Liver (tissue), 9 donors: ENCODE measurements around the gene ABHD12. TPM values are rescaled to one million over a fixed set of nuclear protein-coding genes. Genes with fewer than 3 reads are reported as not detected.

Experiments used
- DNase-seq: peaks from one replicate; pipeline ENCODE4 v3.0.0-alpha.2; 2017; ENCODE audit warnings: low spot score
- H3K27ac ChIP-seq, 2 donors: one replicate each; pipeline ENCODE4 v1.7.0; 2013; ENCODE audit warnings: inconsistent platforms in 2 of 2, low read length in 2 of 2, control low read depth in 1 of 2, low read depth in 1 of 2, mild to moderate bottlenecking in 1 of 2
- H3K27me3 ChIP-seq, 4 donors: one replicate each; pipeline versions ENCODE4 v1.6.1 to v1.7.0; 2013; ENCODE audit warnings: low read length in 3 of 4, inconsistent platforms in 1 of 4, mild to moderate bottlenecking in 1 of 4, moderate library complexity in 1 of 4; ENCODE audit not compliant: control insufficient read depth in 4 of 4, insufficient read depth in 4 of 4
- H3K36me3 ChIP-seq, 4 donors: one replicate each; pipeline versions ENCODE4 v1.6.1 to v1.7.0; 2013; ENCODE audit warnings: low read length in 3 of 4, mild to moderate bottlenecking in 3 of 4, low read depth in 1 of 4, moderate library complexity in 1 of 4; ENCODE audit not compliant: control insufficient read depth in 4 of 4, insufficient read depth in 3 of 4
- H3K4me1 ChIP-seq, 4 donors: one replicate each; pipeline versions ENCODE4 v1.6.1 to v1.7.0; 2013; ENCODE audit warnings: low read length in 3 of 4, mild to moderate bottlenecking in 3 of 4, moderate library complexity in 1 of 4; ENCODE audit not compliant: control insufficient read depth in 4 of 4, insufficient read depth in 4 of 4
- H3K4me3 ChIP-seq, 3 donors: one replicate each; pipeline versions ENCODE4 v1.6.1 to v1.7.0; 2013; ENCODE audit warnings: low read length in 3 of 3, control low read depth in 1 of 3, low read depth in 1 of 3, mild to moderate bottlenecking in 1 of 3
- H3K9ac ChIP-seq, 2 donors: one replicate each; pipeline ENCODE4 v1.7.0; 2013; ENCODE audit warnings: low read length in 2 of 2, mild to moderate bottlenecking in 2 of 2, moderate library complexity in 2 of 2, control low read depth in 1 of 2, low read depth in 1 of 2
- H3K9me3 ChIP-seq, 4 donors: one replicate each; pipeline versions ENCODE4 v1.6.1 to v1.7.0; 2013; ENCODE audit warnings: low read length in 3 of 4; ENCODE audit not compliant: control insufficient read depth in 4 of 4
- EGR1 ChIP-seq, 2 donors: IDR thresholded peaks; 2 replicates each; pipeline ENCODE4 v1.6.1; 2016 to 2018; ENCODE audit warnings: antibody characterized with exemption in 2 of 2, low read depth in 2 of 2
- FOXA1 ChIP-seq: IDR thresholded peaks from 2 replicates; pipeline ENCODE4 v1.6.1; 2016; ENCODE audit warnings: antibody characterized with exemption
- FOXA2 ChIP-seq: IDR thresholded peaks from 2 replicates; pipeline ENCODE4 v1.6.1; 2016; ENCODE audit warnings: antibody characterized with exemption
- HNF4A ChIP-seq, 2 donors: conservative IDR thresholded peaks; 2 replicates each; pipeline ENCODE4 v1.6.1; 2016; ENCODE audit warnings: antibody characterized with exemption in 2 of 2, mild to moderate bottlenecking in 2 of 2
- HNF4G ChIP-seq: IDR thresholded peaks from 2 replicates; pipeline ENCODE4 v1.6.1; 2016; ENCODE audit warnings: antibody characterized with exemption
- JUND ChIP-seq, 2 donors: IDR thresholded peaks; 2 replicates each; pipeline ENCODE4 v1.6.1; 2016; ENCODE audit warnings: antibody characterized with exemption in 2 of 2
- MAX ChIP-seq: IDR thresholded peaks from 2 replicates; pipeline ENCODE4 v1.6.1; 2016; ENCODE audit warnings: antibody characterized with exemption
- NR2F2 ChIP-seq: IDR thresholded peaks from 2 replicates; pipeline ENCODE4 v1.6.1; 2016; ENCODE audit warnings: antibody characterized with exemption
- RAD21 ChIP-seq, 2 donors: IDR thresholded peaks; 2 replicates each; pipeline ENCODE4 v1.6.1; 2016; ENCODE audit warnings: antibody characterized with exemption in 2 of 2, mild to moderate bottlenecking in 2 of 2
- RXRA ChIP-seq, 2 donors: IDR thresholded peaks; 2 replicates each; pipeline ENCODE4 v1.6.1; 2017 to 2018; ENCODE audit warnings: antibody characterized with exemption in 2 of 2, mild to moderate bottlenecking in 1 of 2
- SP1 ChIP-seq: IDR thresholded peaks from 2 replicates; pipeline ENCODE4 v1.6.1; 2018; ENCODE audit warnings: antibody characterized with exemption, mild to moderate bottlenecking
- TAF1 ChIP-seq: conservative IDR thresholded peaks from 2 replicates; pipeline ENCODE4 v1.6.1; 2016; ENCODE audit warnings: antibody characterized with exemption, mild to moderate bottlenecking
- YY1 ChIP-seq: IDR thresholded peaks from 2 replicates; pipeline ENCODE4 v1.6.1; 2016; ENCODE audit warnings: antibody characterized with exemption, mild to moderate bottlenecking
- WGBS: extraction: QIAGEN DNeasy Blood & Tissue Kit; methylation state at CpG from one replicate; pipeline ENCODE4 v1.1.7; 2013; 5-methylcytosine and 5-hydroxymethylcytosine counted together
- polyA plus RNA-seq, 2 donors: library from polyadenylated mRNA; stranded (reverse) in 1 of 2; unstranded in 1 of 2; fragments of 200-250 nt in 1 of 2; fragments of >200 nt in 1 of 2; fragmentation: Nextera tagmentation in 1 of 2; extraction: Ambion mirVana in 1 of 2; gene quantifications; one replicate each; pipeline versions ENCODE4 v1.2.1 to v1.2.3, GENCODE V29; 2013 to 2015
- total RNA-seq, 2 donors: library from RNA; depleted of rRNA; stranded (reverse); fragments of >200 nt; gene quantifications; one replicate each; pipeline ENCODE4 v1.2.3, GENCODE V29; 2014
- TF ChIP-seq, protein P1 (sequence below): fragments of 150-350 bp; IDR thresholded peaks from 2 replicates; pipeline ENCODE4 v1.5.1; 2017; ENCODE audit warnings: improper control_type of control experiment, low read depth, low read length; ENCODE audit not compliant: missing input control
- TF ChIP-seq, protein P2 (sequence below): IDR thresholded peaks from 2 replicates; pipeline ENCODE4 v1.6.1; 2016; ENCODE audit warnings: antibody characterized with exemption
- TF ChIP-seq, protein P3 (sequence below): IDR thresholded peaks from 2 replicates; pipeline ENCODE4 v1.6.1; 2016; ENCODE audit warnings: antibody characterized with exemption
- donor health status: healthy.
- donor health status: healthy.
- donor health status: healthy.
- donor health status: healthy.
- donor health status: healthy.

Gene ABHD12
- total and polyA plus RNA-seq, 4 donors, result 11.1 to 15.4 (median 12.9) TPM

DNA sequence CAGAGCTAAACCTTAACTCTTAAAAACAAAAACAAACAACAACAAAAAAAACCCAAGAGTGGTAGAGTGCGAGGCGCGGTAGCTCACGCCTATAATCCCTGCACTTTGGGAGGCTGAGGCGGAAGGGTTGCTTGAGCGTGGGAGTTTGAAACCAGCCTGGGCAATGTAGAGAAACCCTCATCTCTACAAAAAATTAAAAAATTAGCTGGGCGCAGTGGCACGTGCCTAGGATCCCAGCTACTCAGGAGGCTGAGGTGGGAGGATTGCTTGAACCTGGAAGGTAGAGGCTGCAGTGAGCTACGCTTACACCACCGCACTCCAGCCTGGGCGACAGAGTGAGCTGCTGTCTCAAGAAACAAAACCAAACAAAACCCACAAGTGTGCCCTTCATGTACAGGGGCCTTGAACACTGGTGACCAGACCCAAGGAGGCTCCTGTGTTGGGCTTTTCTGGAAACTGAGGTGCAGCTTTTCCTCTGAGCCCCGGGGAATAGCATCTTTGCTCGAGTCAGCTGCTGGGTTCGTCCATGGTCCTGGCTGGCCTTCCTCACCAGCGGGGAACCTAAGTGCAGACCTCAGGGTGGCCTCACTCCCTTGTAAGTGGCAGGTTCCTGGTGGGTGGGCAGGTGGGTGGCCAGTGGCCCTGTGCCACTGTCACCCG is 102.9 kb downstream of the ABHD12 start:
- Histone ChIP-seq H3K9me3 (no peaks in the 10 kb centered on the region), H3K9ac (no peak overlapping the region), H3K27me3 (no peaks in the 10 kb centered on the region), H3K27ac (no peak overlapping the region), H3K4me3 (no peak overlapping the region), H3K36me3 (peaks cover 2 to 22% (median 6%) of the 10 kb centered on the region in 4 donors), H3K4me1 (no peaks in the 10 kb centered on the region)
- no peak for DNase-seq
- TF ChIP-seq, protein P1, sequence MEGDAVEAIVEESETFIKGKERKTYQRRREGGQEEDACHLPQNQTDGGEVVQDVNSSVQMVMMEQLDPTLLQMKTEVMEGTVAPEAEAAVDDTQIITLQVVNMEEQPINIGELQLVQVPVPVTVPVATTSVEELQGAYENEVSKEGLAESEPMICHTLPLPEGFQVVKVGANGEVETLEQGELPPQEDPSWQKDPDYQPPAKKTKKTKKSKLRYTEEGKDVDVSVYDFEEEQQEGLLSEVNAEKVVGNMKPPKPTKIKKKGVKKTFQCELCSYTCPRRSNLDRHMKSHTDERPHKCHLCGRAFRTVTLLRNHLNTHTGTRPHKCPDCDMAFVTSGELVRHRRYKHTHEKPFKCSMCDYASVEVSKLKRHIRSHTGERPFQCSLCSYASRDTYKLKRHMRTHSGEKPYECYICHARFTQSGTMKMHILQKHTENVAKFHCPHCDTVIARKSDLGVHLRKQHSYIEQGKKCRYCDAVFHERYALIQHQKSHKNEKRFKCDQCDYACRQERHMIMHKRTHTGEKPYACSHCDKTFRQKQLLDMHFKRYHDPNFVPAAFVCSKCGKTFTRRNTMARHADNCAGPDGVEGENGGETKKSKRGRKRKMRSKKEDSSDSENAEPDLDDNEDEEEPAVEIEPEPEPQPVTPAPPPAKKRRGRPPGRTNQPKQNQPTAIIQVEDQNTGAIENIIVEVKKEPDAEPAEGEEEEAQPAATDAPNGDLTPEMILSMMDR, result no peak
- WGBS, result 96% methylated on average over 16 of the region's 16 CpGs

DNA sequence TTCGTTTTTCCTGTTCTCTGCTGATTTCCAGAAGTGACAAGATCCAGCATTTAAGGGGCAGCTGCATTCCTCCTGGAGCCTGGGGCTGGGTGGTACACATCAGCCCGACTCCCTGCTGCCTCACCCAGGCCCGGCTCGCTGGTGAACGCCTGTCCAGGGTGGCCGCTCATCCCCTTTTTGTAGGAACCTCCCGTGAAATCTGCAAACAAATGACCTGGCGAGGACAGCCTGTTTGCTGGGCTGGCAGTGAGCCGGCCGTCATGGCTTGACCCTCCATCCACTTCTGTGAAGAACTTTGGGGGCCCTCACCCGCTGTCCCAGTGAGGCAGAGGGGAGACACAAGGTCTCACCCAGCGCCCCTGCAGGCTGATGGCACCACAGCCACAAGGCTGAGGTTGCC is 103.7 kb downstream of the ABHD12 start:
- H3K4me1 ChIP-seq, result no peaks in the 10 kb centered on the region
- H3K9ac ChIP-seq, result no peak overlapping the region
- H3K27me3 ChIP-seq, result no peaks in the 10 kb centered on the region
- H3K9me3 ChIP-seq, result no peaks in the 10 kb centered on the region
- no peak for DNase-seq
- peaks cover 2 to 25% (median 6%) of the 10 kb centered on the region in 4 donors for H3K36me3 ChIP-seq
- TF ChIP-seq, protein P1, result no peak
- TF ChIP-seq JUND (IDR thresholded peaks at IDR 0.05) (no peak), RAD21 (IDR thresholded peaks at IDR 0.05) (no peak), YY1 (no peak), HNF4A (conservative IDR thresholded peaks at IDR 0.05) (no peak), FOXA2 (no peak), TAF1 (no peak), SP1 (no peak), FOXA1 (no peak), RXRA (IDR thresholded peaks at IDR 0.05) (no peak), HNF4G (no peak), MAX (no peak), NR2F2 (no peak), EGR1 (IDR thresholded peaks at IDR 0.05; ENCODE audit: low read depth in 2 of 2) (no peak)
- TF ChIP-seq, protein P2, sequence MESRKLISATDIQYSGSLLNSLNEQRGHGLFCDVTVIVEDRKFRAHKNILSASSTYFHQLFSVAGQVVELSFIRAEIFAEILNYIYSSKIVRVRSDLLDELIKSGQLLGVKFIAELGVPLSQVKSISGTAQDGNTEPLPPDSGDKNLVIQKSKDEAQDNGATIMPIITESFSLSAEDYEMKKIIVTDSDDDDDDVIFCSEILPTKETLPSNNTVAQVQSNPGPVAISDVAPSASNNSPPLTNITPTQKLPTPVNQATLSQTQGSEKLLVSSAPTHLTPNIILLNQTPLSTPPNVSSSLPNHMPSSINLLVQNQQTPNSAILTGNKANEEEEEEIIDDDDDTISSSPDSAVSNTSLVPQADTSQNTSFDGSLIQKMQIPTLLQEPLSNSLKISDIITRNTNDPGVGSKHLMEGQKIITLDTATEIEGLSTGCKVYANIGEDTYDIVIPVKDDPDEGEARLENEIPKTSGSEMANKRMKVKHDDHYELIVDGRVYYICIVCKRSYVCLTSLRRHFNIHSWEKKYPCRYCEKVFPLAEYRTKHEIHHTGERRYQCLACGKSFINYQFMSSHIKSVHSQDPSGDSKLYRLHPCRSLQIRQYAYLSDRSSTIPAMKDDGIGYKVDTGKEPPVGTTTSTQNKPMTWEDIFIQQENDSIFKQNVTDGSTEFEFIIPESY, result no peak
- TF ChIP-seq, protein P3, sequence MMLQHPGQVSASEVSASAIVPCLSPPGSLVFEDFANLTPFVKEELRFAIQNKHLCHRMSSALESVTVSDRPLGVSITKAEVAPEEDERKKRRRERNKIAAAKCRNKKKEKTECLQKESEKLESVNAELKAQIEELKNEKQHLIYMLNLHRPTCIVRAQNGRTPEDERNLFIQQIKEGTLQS, result no peak
- WGBS, result 94% methylated on average over 12 of the region's 12 CpGs
- no peak overlapping the region for H3K4me3 ChIP-seq
- H3K27ac ChIP-seq, result no peak overlapping the region
